Putamen (tissue), 1 donor: ENCODE measurements around the gene NFIA.
"Not testable (repeated sequence)": the region's sequence is repeated elsewhere in the genome, so short reads cannot be mapped to it uniquely, and the experiment has no call there.

Experiments used
- DNase-seq: peaks from one replicate; pipeline ENCODE4 v3.0.0-alpha.2; 2016; ENCODE audit warnings: low spot score

Gene NFIA

GRCh38 chr1:61102041-61102440, 19.7 kb downstream of the NFIA start:
- no peak for DNase-seq

GRCh38 chr1:61102621-61103020, 20.3 kb downstream of the NFIA start:
- DNase-seq: no peak

GRCh38 chr1:61104220-61104671, 21.9 kb downstream of the NFIA start:
- no peak for DNase-seq

- no peak for DNase-seq
Measured at GRCh38 chr1:61107638-61108037, 25.3 kb downstream of the NFIA start.

GRCh38 chr1:61109158-61109557, 26.8 kb downstream of the NFIA start:
- no peak for DNase-seq

- DNase-seq: no peak
Measured at GRCh38 chr1:61109910-61110309, 27.5 kb downstream of the NFIA start.

GRCh38 chr1:61110554-61110953, 28.2 kb downstream of the NFIA start:
- no peak for DNase-seq

GRCh38 chr1:61111084-61112004, 29.0 kb downstream of the NFIA start:
- DNase-seq: no peak

GRCh38 chr1:61114178-61114870, 32.0 kb downstream of the NFIA start:
- DNase-seq: no peak

- DNase-seq: no peak
Measured at GRCh38 chr1:61115436-61115835, 33.1 kb downstream of the NFIA start.

GRCh38 chr1:61116421-61116820, 34.1 kb downstream of the NFIA start:
- no peak for DNase-seq

GRCh38 chr1:61117283-61117682, 34.9 kb downstream of the NFIA start:
- DNase-seq: no peak

GRCh38 chr1:61119085-61119484, 36.7 kb downstream of the NFIA start:
- DNase-seq: no peak

GRCh38 chr1:61120246-61120840, 38.0 kb downstream of the NFIA start:
- no peak for DNase-seq

GRCh38 chr1:61120998-61121397, 38.6 kb downstream of the NFIA start:
- DNase-seq: no peak

- DNase-seq: no peak
Measured at GRCh38 chr1:61121631-61122030, 39.3 kb downstream of the NFIA start.

GRCh38 chr1:61122389-61122788, 40.0 kb downstream of the NFIA start:
- DNase-seq: no peak

- no peak for DNase-seq
Measured at GRCh38 chr1:61123326-61123725, 41.0 kb downstream of the NFIA start.

GRCh38 chr1:61124078-61124477, 41.7 kb downstream of the NFIA start:
- DNase-seq: no peak

GRCh38 chr1:61124696-61125095, 42.3 kb downstream of the NFIA start:
- no peak for DNase-seq

- no peak for DNase-seq
Measured at GRCh38 chr1:61125263-61125662, 42.9 kb downstream of the NFIA start.

GRCh38 chr1:61125895-61126294, 43.5 kb downstream of the NFIA start:
- no peak for DNase-seq

GRCh38 chr1:61126843-61127242, 44.5 kb downstream of the NFIA start:
- not testable (repeated sequence) for DNase-seq
